RWPE2 (cell line): ENCODE results near the gene RAPGEF2.
"Not testable (repeated sequence)": the region's sequence is repeated elsewhere in the genome, so short reads cannot be mapped to it uniquely, and the experiment has no call there.

ENCODE experiments used
- ATAC-seq: fragments of 200-7000 bp; cut with Tn5 transposase; 3 replicates; pipeline ENCODE4 v1.9.1; 2021; ENCODE audit warnings: low read depth
- DNase-seq: peaks from one replicate; pipeline ENCODE4 v3.0.0-alpha.2; 2020; ENCODE audit warnings: low spot score
- H3K27ac ChIP-seq: fragments of 450-650 bp; 2 replicates; pipeline ENCODE4 v1.5.1; 2017; ENCODE audit warnings: mild to moderate bottlenecking; ENCODE audit not compliant: poor library complexity, severe bottlenecking
- H3K27me3 ChIP-seq: fragments of 250-450 bp; sonication (Bioruptor Pico); 2 replicates; pipeline ENCODE4 v1.5.1; 2021; ENCODE audit warnings: mild to moderate bottlenecking, moderate library complexity; ENCODE audit not compliant: insufficient read depth, poor library complexity, severe bottlenecking
- H3K36me3 ChIP-seq: fragments of 250-450 bp; sonication (Bioruptor Pico); 2 replicates; pipeline ENCODE4 v1.5.1; 2020; ENCODE audit warnings: low read depth, mild to moderate bottlenecking, moderate library complexity
- H3K4me1 ChIP-seq: fragments of 250-450 bp; sonication (Bioruptor Pico); 2 replicates; pipeline ENCODE4 v1.5.1; 2021; ENCODE audit warnings: mild to moderate bottlenecking, moderate library complexity; ENCODE audit not compliant: insufficient read depth, poor library complexity, severe bottlenecking
- H3K4me3 ChIP-seq: fragments of 250-450 bp; sonication (Bioruptor Pico); 2 replicates; pipeline ENCODE4 v1.5.1; 2021; ENCODE audit warnings: mild to moderate bottlenecking, moderate library complexity; ENCODE audit not compliant: severe bottlenecking
- H3K9me3 ChIP-seq: fragments of 250-450 bp; sonication (Bioruptor Pico); 2 replicates; pipeline ENCODE4 v1.5.1; 2021; ENCODE audit warnings: mild to moderate bottlenecking, moderate library complexity; ENCODE audit not compliant: severe bottlenecking
- TF ChIP-seq, protein P1 (sequence below): fragments of 450-650 bp; IDR thresholded peaks from one replicate; pipeline ENCODE4 v1.5.1; 2017; ENCODE audit warnings: mild to moderate bottlenecking, moderate library complexity; ENCODE audit not compliant: poor library complexity, severe bottlenecking

The RAPGEF2 gene

DNA sequence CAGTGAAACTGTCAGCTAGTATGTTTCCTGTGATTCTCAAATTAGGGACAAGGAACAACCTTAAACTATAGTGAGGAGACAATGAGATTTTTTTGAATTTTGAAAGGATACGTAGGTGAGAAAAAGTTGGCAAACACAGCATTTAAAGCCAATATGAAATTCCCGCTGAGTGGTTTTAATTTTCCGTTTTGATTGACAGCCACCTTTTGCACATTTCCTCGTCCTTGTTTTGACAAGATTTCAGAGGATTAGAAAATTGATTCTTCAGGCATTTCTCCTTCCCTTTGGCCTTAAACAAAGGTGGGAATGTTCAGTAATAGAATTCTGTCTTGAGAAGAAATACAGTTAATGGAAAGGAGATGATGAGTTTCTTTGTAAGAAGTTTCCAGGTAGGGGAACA, 52.2 kb downstream of the RAPGEF2 start:
- no peak for ATAC-seq
- H3K4me1 ChIP-seq = no peaks in the 10 kb centered on the region
- no peaks in the 10 kb centered on the region for H3K27me3 ChIP-seq
- H3K36me3 ChIP-seq = no peaks in the 10 kb centered on the region
- TF ChIP-seq, protein P1, sequence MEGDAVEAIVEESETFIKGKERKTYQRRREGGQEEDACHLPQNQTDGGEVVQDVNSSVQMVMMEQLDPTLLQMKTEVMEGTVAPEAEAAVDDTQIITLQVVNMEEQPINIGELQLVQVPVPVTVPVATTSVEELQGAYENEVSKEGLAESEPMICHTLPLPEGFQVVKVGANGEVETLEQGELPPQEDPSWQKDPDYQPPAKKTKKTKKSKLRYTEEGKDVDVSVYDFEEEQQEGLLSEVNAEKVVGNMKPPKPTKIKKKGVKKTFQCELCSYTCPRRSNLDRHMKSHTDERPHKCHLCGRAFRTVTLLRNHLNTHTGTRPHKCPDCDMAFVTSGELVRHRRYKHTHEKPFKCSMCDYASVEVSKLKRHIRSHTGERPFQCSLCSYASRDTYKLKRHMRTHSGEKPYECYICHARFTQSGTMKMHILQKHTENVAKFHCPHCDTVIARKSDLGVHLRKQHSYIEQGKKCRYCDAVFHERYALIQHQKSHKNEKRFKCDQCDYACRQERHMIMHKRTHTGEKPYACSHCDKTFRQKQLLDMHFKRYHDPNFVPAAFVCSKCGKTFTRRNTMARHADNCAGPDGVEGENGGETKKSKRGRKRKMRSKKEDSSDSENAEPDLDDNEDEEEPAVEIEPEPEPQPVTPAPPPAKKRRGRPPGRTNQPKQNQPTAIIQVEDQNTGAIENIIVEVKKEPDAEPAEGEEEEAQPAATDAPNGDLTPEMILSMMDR = no peak
- no peak for DNase-seq
- H3K4me3 ChIP-seq = no peak overlapping the region
- no peaks in the 10 kb centered on the region for H3K9me3 ChIP-seq
- no peak overlapping the region for H3K27ac ChIP-seq

DNA sequence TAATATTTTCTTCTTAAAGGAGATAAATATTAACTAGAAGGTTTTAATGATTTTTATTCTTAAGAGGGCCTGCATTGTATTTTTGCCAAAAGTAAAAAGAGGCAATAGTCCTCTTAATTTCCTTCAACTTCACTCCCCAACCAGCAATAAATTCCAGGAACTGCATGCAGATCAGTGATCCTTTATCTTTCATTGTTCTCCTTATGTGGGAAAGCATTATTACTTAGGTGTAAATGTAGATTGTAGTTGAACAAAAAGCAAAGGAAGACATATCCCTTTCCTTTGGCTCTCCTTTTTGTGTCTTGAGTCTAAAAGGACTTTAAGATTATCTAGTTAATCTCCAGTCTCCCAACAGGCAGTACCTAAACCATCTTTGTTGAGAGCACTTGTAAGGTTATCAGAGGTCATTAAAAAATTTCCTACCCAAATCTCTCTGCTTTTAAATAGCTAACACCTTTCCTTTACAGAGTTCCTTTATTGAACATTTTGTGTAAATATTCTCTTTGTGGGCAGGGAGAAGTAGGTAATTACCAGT, 55.3 kb downstream of the RAPGEF2 start:
- TF ChIP-seq, protein P1 = no peak
- no peak for ATAC-seq

DNA sequence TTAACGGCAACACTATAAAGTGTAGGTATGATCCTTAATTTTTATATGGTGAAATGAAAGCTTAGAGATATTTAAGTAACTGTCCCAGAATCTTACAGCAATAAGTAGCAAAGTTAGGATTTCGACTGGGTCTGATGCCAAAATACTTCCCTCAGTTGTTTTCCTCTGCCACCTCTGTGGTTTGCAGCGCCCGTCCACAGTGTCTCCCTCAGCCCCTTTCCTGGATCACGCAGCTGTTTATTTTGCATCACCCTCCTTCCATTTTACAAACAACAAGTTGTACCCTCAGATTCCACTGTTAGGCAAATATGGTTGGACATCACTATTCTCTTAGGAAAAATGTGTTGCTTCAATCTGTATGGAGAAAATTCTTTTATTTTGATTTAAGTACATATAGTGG, 56.1 kb downstream of the RAPGEF2 start:
- DNase-seq (no peak), ATAC-seq (no peak)
- TF ChIP-seq, protein P1 = no peak
- Histone ChIP-seq H3K4me3 (no peak overlapping the region), H3K27me3 (no peaks in the 10 kb centered on the region), H3K9me3 (no peaks in the 10 kb centered on the region), H3K4me1 (no peaks in the 10 kb centered on the region), H3K36me3 (no peaks in the 10 kb centered on the region), H3K27ac (no peak overlapping the region)

More for the DNA sequence above, 55.3 kb downstream of the RAPGEF2 start:
- Histone ChIP-seq H3K27me3 (no peaks in the 10 kb centered on the region), H3K27ac (no peak overlapping the region), H3K36me3 (no peaks in the 10 kb centered on the region), H3K9me3 (no peaks in the 10 kb centered on the region), H3K4me1 (no peaks in the 10 kb centered on the region), H3K4me3 (no peak overlapping the region)
- DNase-seq = no peak

DNA sequence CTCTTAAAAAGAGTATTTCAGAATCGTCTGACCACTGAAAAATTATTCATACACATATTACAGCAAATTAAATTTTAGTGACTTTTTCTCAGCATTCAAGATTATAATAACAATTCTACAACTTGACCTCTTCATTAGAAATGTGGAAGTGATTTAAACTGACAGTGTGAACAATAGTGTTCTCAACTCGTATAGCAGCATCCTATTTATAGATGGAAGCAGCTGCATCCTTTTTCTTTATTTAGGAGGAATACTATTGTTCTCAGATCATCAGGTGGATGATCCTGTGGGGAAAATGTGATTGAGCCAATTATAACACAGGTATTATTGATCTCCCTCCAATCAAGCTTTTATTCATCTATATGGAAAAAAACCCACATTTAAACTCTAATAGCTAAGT, 56.7 kb downstream of the RAPGEF2 start:
- Histone ChIP-seq H3K27me3 (no peaks in the 10 kb centered on the region), H3K4me3 (no peak overlapping the region), H3K9me3 (no peaks in the 10 kb centered on the region), H3K4me1 (no peaks in the 10 kb centered on the region), H3K36me3 (no peaks in the 10 kb centered on the region), H3K27ac (no peak overlapping the region)
- TF ChIP-seq, protein P1 = no peak
- ATAC-seq (no peak), DNase-seq (no peak)

DNA sequence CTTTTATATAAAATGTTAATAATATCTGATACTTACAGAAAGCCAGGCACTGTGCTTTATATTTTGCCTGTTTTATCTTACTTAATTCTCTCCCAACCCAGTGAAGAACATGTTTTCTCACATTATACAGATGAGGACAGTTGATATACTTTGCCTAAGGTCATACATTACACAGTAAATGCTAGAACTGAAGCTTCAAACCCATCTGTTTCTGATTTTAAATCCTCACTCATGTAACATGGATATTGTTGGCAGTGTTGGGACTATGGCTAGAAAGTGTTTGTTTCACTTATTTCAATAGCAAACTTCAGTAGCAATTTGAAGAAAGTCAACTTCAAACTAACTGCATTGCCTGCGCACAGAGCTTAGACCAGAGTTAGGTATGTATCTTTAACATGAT, 57.4 kb downstream of the RAPGEF2 start:
- H3K9me3 ChIP-seq = no peaks in the 10 kb centered on the region
- no peak overlapping the region for H3K27ac ChIP-seq
- H3K27me3 ChIP-seq = no peaks in the 10 kb centered on the region
- no peaks in the 10 kb centered on the region for H3K36me3 ChIP-seq
- no peak overlapping the region for H3K4me3 ChIP-seq
- ATAC-seq (no peak), DNase-seq (no peak)
- no peaks in the 10 kb centered on the region for H3K4me1 ChIP-seq
- TF ChIP-seq, protein P1 = no peak

DNA sequence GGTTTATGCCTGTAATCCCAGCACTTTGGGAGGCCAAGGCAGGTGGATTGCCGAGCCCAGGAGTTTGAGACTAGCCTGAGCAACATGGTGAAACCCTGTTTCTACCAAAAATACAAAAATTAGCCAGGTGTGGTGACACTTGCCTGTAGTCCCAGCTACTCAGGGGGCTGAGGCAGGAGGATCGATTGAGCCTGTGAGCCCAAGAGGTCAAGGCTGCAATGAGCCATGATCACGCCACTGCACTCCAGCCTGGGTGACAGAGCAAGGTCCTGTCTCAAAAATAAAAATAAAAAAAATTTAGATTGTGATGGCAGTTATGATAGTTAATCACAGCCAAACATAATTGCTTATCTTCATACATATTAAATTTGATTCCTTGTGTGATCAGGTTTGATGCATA, 58.6 kb downstream of the RAPGEF2 start:
- H3K27me3 ChIP-seq, H3K36me3 ChIP-seq, ATAC-seq, H3K27ac ChIP-seq, H3K9me3 ChIP-seq, H3K4me3 ChIP-seq, H3K4me1 ChIP-seq, DNase-seq: not testable (repeated sequence)
